ENCODE measurements around the gene SUN3.
"Not testable (repeated sequence)": the region's sequence is repeated elsewhere in the genome, so short reads cannot be mapped to it uniquely, and the experiment has no call there.

Gene SUN3

DNA sequence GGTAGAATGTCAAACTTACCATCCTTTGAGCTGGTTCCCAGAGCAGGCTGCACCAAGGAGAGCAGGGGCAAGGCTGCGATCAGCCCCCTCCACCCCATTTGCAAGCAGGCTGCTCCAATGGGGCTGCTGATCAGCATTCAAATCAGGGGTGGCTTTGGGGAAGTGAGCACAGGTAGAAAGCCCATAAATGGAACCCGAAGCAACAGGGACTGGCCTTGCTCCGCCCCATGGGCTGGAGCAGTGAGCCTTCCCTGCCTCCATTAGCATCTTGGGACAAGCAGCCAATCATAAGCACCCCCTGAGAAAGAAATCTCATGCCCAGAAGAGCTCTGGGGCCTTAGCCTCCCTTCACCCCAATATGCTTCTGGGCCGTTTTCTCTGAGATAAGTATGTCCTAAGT, 76.7 kb downstream of the SUN3 start:
- H3K4me1 Mint-ChIP-seq = no peaks in the 10 kb centered on the region
- DNase-seq (ENCODE audit: low spot score in 2 of 2) (no peak), ATAC-seq (ENCODE audit: low read depth) (no peak)
- no peak overlapping the region for H3K27ac Mint-ChIP-seq
- H3K27me3 Mint-ChIP-seq = no peaks in the 10 kb centered on the region
- H3K4me3 Mint-ChIP-seq = no peak overlapping the region
- peaks cover 13% of the 10 kb centered on the region for H3K36me3 Mint-ChIP-seq
- H3K9me3 Mint-ChIP-seq = no peaks in the 10 kb centered on the region

DNA sequence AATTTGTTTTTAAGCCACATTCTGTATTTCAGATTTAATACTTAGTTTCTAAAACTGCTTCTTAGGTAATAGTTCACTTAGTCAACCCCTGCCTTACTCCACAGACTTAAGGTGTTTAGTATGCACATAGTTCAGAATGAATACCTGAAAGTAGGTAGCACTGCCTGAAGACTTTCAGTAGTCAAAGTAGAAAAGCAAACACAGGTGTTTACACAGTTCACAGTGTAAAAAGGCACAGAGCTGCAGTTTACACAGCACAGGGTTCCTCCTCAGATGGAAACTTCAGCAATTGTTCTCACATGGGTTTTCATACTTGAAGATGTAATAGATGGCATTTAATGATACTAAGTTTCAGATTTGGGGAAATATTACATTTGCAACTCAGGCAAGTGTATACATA, 77.5 kb downstream of the SUN3 start:
- Mint-ChIP-seq H3K4me3 (no peak overlapping the region), H3K4me1 (peaks cover 2% of the 10 kb centered on the region), H3K27ac (no peak overlapping the region), H3K27me3 (peaks cover 2% of the 10 kb centered on the region), H3K36me3 (peaks cover 11% of the 10 kb centered on the region), H3K9me3 (no peaks in the 10 kb centered on the region)
- ATAC-seq (ENCODE audit: low read depth) = no peak
- no peak for DNase-seq (ENCODE audit: low spot score in 2 of 2)

DNA sequence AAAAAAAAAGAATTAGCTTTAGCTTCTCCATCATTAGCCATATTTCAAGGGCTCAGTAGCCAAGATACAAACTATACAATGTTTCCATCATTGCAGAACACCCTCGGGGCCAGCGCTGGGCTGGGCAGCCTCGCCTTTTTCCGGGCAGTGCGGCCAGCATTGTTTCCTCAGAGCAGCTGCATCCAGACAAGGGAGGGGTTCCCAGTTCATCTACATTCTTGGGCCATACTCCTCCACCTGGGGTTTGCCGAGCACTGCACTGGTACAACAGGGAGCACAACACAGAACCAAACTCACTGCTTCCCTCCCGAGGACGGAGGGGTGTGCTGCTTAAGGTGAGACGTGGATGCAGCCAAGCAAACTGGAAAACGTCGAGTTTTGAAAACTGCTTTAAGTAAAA, 78.2 kb downstream of the SUN3 start:
- ATAC-seq (ENCODE audit: low read depth) (no peak), DNase-seq (ENCODE audit: low spot score in 2 of 2) (no peak)
- no peak overlapping the region for H3K4me3 Mint-ChIP-seq
- H3K9me3 Mint-ChIP-seq = no peaks in the 10 kb centered on the region
- H3K27me3 Mint-ChIP-seq = peaks cover 5% of the 10 kb centered on the region
- H3K4me1 Mint-ChIP-seq = peaks cover 3% of the 10 kb centered on the region
- H3K36me3 Mint-ChIP-seq = peaks cover 11% of the 10 kb centered on the region
- H3K27ac Mint-ChIP-seq = no peak overlapping the region

DNA sequence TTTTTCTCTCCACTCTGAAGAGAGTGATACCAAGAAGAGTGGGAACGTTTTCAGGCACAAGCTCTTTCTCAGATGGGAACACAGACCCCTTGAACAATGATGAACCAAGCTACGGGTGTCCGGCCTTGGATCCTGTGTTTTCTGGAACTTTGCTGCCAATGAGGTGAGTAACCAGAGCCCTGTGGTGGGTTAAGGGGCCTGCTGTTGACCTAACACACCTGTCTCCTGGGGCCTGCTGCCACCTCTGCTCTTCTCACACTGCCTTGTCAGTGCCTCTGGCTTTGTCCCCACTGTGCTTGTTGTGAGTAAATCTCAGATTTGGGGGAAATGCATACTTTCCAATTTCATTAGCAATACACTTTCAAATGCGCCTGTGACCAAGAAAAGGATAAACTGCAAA, 79.2 kb downstream of the SUN3 start:
- H3K4me1 Mint-ChIP-seq = peaks cover 3% of the 10 kb centered on the region
- no peaks in the 10 kb centered on the region for H3K9me3 Mint-ChIP-seq
- H3K4me3 Mint-ChIP-seq = no peak overlapping the region
- peaks cover 5% of the 10 kb centered on the region for H3K27me3 Mint-ChIP-seq
- DNase-seq (ENCODE audit: low spot score in 2 of 2) (no peak), ATAC-seq (ENCODE audit: low read depth) (no peak)
- peaks cover 6% of the 10 kb centered on the region for H3K36me3 Mint-ChIP-seq
- no peak overlapping the region for H3K27ac Mint-ChIP-seq

DNA sequence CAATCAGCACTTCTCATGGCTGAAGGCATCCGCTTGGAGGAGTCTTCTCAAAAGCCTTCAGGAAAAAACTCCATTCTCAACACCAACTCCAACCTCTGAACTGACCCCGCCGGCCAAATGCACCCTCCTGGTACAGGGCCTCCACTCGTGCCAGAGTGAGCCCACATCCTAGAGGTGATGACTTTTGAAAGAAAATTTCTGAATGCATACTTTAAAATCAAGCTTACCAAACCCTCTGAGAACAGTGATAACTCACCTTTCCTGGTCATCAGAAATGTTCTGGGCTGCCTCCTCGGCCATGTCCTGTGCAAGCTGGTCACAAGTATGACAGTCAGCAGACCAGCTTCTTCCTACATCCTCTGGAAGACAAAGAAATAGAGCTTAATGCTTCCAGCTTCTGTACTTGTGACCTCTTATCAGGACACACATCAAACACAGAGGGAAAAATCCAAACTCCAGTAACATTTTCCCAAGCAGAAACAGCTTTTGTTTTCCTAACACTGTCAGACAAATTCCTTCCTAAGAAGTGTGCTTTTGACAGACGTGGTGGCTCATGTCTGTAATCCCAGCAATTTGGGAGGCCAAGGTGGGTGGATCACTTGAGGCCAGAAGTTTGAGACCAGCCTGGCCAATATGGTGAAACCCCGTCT, 80.6 kb downstream of the SUN3 start, which contains the start of gene PKD1L1:
PKD1L1 (minus strand) TSS at position 326 of the 650 bp plus-strand sequence; CDS start at position 300, 26 bp downstream.
- H3K36me3 Mint-ChIP-seq = no peaks in the 10 kb centered on the region
- DNase-seq (ENCODE audit: low spot score in 2 of 2) (no peak), ATAC-seq (ENCODE audit: low read depth) (no peak)
- H3K27me3 Mint-ChIP-seq = peaks cover 5% of the 10 kb centered on the region
- H3K4me1 Mint-ChIP-seq = peaks cover 3% of the 10 kb centered on the region
- no peaks in the 10 kb centered on the region for H3K9me3 Mint-ChIP-seq
- no peak within 1 kb of the TSS for H3K27ac Mint-ChIP-seq
- H3K4me3 Mint-ChIP-seq = no peak within 1 kb of the TSS

DNA sequence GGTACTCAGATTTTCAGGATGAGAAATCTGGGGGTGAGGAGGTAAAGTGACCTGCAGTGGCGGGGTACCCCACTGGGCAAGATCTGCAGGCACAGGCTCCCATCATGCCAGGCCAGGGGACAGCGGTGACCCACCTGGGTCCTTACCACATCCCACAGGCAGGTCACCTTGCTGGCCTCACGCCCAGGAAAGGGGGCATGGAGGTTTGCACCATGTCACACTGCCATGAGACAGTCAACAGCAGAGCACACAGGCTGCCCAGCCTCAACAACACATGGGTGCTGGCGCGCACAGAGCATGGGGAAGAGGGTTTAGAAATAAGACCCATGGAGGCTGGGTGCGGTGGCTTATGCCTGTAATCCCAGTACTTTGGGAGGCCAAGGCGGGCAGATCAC, 81.6 kb downstream of the SUN3 start:
- H3K27ac Mint-ChIP-seq = no peak overlapping the region
- no peaks in the 10 kb centered on the region for H3K9me3 Mint-ChIP-seq
- DNase-seq (ENCODE audit: low spot score in 2 of 2) = no peak
- peaks cover 3% of the 10 kb centered on the region for H3K4me1 Mint-ChIP-seq
- peaks cover 5% of the 10 kb centered on the region for H3K27me3 Mint-ChIP-seq
- ATAC-seq (ENCODE audit: low read depth) = no peak
- no peaks in the 10 kb centered on the region for H3K36me3 Mint-ChIP-seq
- H3K4me3 Mint-ChIP-seq = no peak overlapping the region

DNA sequence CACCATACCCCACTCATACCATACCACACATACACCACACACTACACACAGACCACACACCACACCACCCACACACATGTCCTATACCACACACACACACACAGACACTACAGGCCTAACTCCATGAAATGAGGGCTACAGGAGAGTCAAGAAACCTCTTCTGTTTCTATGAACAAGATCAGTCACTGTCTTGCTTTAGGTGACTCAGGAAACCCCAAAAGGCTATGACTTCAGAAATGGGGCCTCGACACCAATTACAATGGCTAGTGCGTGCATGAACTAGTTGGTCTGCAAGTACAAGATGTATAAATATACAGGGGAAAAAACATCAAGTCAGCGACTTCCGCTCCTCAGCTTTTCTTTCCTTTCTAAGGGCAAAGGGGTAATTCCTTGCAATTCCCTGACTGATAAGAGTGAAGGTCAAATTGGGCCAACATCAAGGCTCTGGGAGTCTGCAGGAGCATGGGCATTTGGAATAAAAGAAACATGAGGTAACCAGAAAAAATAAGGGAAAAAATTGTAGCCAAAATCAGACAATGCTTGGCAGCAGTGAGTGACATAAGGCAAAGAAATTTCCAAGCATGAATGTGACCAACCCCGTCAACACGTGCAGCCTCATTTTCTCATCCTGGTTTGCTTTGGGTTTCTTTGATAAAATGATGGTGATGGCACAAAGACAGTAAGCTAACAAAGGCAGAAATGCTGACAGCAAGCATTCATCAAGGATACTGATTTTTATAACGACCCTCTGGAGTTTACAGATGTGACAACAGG, 82.1 kb downstream of the SUN3 start:
- no peak overlapping the region for H3K4me3 Mint-ChIP-seq
- H3K27me3 Mint-ChIP-seq = peaks cover 5% of the 10 kb centered on the region
- H3K4me1 Mint-ChIP-seq = peaks cover 3% of the 10 kb centered on the region
- H3K9me3 Mint-ChIP-seq = no peaks in the 10 kb centered on the region
- DNase-seq (ENCODE audit: low spot score in 2 of 2) (no peak), ATAC-seq (ENCODE audit: low read depth) (no peak)
- H3K36me3 Mint-ChIP-seq = no peaks in the 10 kb centered on the region
- H3K27ac Mint-ChIP-seq = no peak overlapping the region

DNA sequence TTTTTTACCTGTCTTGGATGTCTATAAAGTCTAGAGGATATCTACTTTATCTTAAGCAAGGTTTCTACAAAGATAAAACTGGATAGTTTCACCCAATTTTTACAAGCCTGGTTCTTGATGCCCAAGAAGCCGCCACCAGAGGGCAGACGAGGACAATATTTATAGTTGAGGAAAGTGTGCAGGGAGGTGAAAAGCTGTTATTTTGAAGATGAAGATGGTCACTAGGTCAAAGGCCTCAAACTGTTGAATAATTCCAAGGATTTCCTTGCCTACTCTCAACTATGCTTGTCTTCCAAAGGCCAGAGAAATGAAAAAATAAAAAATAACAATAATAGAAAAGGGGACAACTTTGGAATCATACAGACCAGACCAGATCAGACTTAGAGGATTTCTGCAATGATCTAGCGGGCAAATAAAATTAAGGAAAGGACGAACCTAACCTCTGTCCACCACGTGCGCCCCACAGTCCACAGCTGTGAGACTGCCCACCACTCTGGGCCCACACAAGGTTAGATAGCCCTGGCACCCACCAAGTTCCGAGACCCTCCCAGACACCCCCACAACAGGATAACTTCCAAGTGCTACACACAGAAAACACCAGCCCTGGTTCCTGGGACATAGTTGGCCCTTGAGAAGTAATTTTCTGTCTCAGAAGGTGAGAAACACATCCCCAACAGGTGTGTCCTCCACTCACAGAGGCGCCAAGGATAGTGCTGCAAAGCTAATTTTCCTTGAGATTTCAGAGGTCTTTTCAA, 83.5 kb downstream of the SUN3 start:
- Mint-ChIP-seq H3K9me3 (no peaks in the 10 kb centered on the region), H3K4me1 (peaks cover 3% of the 10 kb centered on the region), H3K4me3 (no peak overlapping the region), H3K27me3 (peaks cover 5% of the 10 kb centered on the region), H3K27ac (no peak overlapping the region), H3K36me3 (no peaks in the 10 kb centered on the region)
- DNase-seq (ENCODE audit: low spot score in 2 of 2) = peak; percentile 57 to 70
- peak; percentile 49 for ATAC-seq (ENCODE audit: low read depth)

DNA sequence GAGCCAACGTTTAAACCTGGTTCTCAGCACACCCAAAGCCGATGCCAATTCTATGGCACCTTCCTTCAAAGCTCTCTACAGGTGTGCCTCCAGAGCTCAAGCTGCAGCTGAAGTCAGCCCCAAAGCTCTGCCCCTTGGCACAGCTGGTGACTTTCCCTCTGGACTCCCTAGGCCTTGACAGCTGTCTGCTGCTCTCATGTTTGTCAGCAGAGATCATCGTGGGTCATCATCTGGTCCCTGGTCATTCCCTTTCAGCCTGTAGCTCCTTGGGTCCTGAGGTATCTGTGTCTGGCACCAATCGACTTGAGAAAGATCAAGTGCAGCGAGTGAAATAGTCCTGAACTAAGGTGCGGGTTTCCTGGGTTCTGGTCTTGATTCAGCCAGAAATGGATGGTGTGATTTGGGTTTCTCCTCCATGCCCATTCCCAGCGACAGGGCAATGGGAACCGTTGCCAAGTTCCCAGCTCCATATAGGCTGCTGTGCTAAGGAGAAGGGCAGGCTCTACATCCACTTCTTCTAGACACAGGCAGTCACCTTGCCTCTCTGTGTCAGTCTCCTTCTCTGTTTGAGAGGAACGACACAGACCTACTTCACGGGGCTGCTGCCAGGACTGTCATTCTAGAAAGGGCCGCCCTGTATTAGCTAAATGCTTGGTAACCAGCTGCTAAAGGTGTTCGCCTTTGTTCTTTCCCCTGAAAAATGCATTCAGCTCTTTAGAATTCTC, 84.2 kb downstream of the SUN3 start:
- Mint-ChIP-seq H3K4me3 (no peak overlapping the region), H3K27me3 (peaks cover 5% of the 10 kb centered on the region)
- no peak for ATAC-seq (ENCODE audit: low read depth)

DNA sequence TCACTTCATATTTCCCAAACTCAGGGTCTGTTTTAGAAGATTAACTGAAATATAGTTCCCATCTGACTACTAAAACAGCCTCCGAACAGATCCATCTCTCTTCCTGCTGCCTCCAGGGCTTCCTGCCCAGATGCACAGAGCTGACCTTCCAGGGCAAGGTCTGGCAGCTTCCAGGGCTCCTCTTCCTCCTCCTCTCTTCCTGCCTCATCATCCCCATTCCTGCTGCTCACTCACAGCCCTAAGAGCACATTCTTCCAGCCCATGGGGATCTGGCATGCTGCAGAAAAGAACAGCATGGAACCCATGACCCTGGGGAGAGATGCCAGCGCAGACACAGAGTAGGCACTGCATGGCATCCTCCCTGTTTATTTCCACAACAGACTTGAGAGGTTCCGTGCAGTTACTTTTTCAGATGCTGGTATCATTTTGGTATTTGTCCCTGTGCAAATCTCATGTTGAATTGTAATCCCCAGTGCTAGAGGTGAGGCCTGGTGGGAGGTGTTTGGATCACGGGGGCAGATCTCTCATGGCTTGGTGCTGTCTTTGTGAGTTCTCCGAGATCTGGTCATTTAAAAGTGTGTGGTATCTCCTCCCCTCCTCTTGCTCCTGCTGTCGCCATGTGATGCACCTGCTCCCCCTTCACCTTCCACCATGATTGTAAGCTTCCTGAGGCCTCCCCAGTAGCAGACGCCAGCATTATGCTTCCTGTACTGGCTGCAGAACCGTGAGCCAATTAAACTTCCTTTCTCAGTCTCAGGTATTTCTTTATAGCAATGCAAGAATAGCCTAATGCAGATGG, 85.0 kb downstream of the SUN3 start:
- no peak overlapping the region for H3K27ac Mint-ChIP-seq
- peaks cover 5% of the 10 kb centered on the region for H3K4me1 Mint-ChIP-seq
- H3K9me3 Mint-ChIP-seq = no peaks in the 10 kb centered on the region
- ATAC-seq (ENCODE audit: low read depth) = no peak
- H3K36me3 Mint-ChIP-seq = no peaks in the 10 kb centered on the region
- H3K27me3 Mint-ChIP-seq = peaks cover 5% of the 10 kb centered on the region
- DNase-seq (ENCODE audit: low spot score in 2 of 2) = no peak
- no peak overlapping the region for H3K4me3 Mint-ChIP-seq

More for the DNA sequence above, 84.2 kb downstream of the SUN3 start:
- DNase-seq (ENCODE audit: low spot score in 2 of 2) = no peak
- Mint-ChIP-seq H3K9me3 (no peaks in the 10 kb centered on the region), H3K36me3 (no peaks in the 10 kb centered on the region), H3K4me1 (peaks cover 3% of the 10 kb centered on the region), H3K27ac (no peak overlapping the region)

DNA sequence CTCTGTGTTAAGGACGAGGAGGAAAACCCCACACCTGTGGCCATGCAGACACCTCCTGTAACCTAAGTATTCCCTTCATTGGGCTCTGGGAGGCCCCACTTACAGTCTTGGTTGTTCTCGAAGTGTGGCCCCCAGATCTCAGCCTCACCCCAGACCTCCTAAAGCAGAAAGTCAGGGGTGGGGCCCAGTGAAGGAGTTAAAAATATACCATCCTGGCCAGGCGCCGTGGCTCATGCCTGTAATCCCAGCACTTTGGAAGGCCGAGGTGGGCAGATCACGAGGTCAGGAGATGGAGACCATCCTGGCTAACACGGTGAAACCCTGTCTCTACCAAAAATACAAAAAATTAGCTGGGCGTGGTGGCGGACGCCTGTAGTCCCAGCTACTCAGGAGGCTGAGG, 86.3 kb downstream of the SUN3 start:
- H3K9me3 Mint-ChIP-seq; H3K27ac Mint-ChIP-seq; H3K4me3 Mint-ChIP-seq; DNase-seq (ENCODE audit: low spot score in 2 of 2); H3K27me3 Mint-ChIP-seq; H3K36me3 Mint-ChIP-seq; ATAC-seq (ENCODE audit: low read depth): not testable (repeated sequence)
- H3K4me1 Mint-ChIP-seq = peaks cover 13% of the 10 kb centered on the region

DNA sequence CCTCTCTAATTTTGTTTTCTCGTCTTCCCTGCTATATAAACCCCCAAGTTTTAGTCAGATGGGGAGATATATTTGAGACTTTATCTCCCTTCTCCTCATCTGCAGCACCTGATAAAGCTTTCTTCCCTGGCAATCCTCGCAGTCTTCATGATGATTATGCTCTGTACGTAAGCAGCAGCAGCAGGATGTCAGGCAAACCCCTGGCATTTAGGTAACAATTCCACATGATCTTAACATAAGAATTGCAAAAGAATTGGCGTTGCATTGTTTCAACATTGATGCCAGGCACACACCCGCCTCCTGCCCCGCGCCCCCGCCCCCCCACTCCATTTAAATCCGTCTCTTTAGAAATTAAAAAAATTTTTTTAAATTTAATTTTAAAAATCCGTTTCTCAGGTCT, 86.8 kb downstream of the SUN3 start:
- no peaks in the 10 kb centered on the region for H3K36me3 Mint-ChIP-seq
- DNase-seq (ENCODE audit: low spot score in 2 of 2) (no peak), ATAC-seq (ENCODE audit: low read depth) (no peak)
- no peaks in the 10 kb centered on the region for H3K9me3 Mint-ChIP-seq
- peaks cover 5% of the 10 kb centered on the region for H3K27me3 Mint-ChIP-seq
- H3K27ac Mint-ChIP-seq = no peak overlapping the region
- H3K4me3 Mint-ChIP-seq = no peak overlapping the region
- peaks cover 18% of the 10 kb centered on the region for H3K4me1 Mint-ChIP-seq

DNA sequence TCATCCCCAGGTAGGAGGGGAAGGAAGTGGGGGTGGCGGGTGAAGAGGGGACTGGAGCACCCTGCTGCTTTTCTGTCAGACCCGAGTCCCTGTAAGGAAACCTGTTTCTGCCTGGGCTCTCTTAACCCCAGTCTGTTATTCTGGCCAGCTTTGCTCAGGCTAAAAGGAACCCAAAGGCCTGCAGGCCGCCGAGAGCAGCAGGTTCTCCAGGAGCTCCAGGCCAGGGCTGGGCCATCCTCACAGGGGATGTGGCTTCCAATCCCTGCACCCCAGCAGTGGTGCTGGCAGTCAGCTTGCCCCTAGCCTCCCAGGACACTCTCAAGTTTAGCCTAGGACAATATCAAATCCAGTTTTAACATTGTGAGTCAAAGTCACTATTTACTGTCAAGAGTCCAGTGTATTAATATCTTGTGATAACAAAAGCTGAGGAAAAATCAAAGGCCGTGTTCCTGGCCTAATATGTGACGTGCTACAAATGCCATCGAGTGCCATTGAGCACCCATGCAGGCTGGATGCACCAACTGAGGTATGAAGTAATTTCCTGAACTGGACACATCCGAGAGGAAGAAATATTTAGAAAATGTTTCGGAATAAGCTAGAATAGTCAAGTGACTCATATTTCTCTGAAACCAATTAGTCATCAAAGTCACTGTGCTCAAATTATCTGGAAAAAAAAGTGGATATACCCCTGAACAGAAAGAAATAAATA, 87.6 kb downstream of the SUN3 start:
- ATAC-seq (ENCODE audit: low read depth) = no peak
- Mint-ChIP-seq H3K36me3 (no peaks in the 10 kb centered on the region), H3K4me1 (peaks cover 22% of the 10 kb centered on the region), H3K27ac (no peak overlapping the region), H3K9me3 (no peaks in the 10 kb centered on the region), H3K4me3 (no peak overlapping the region), H3K27me3 (peaks cover 1% of the 10 kb centered on the region)
- DNase-seq (ENCODE audit: low spot score in 2 of 2) = no peak
